GM23338 (cell line): ENCODE data around the gene MYRFL. TPM values are rescaled to one million over a fixed set of nuclear protein-coding genes. Genes with fewer than 3 reads are reported as not detected.
A peak's percentile ranks its signal among the peaks of the same experiment; 100 is the strongest.

Experiments used
- ATAC-seq: fragments of 200-7000 bp; cut with Tn5 transposase; 3 replicates; pipeline ENCODE4 v1.9.1; 2020
- DNase-seq: peaks from one replicate; pipeline ENCODE4 v3.0.0-alpha.2; 2015; ENCODE audit warnings: low spot score
- H2AFZ ChIP-seq: fragments of 200-600 bp; sonication (generic); 2 replicates; pipeline ENCODE4 v1.8.0; 2016; ENCODE audit warnings: antibody characterized with exemption, mild to moderate bottlenecking, moderate library complexity
- H3F3A ChIP-seq: fragments of 200-600 bp; sonication (generic); replicated peaks from 2 replicates; pipeline ENCODE4 v1.8.0; 2017; ENCODE audit warnings: antibody characterized with exemption, mixed run types, low read depth
- H3K27ac ChIP-seq: fragments of 200-600 bp; sonication (generic); 2 replicates; pipeline ENCODE4 v1.6.1; 2016; ENCODE audit warnings: low read depth
- H3K27me3 ChIP-seq: fragments of 200-600 bp; sonication (generic); 2 replicates; pipeline ENCODE4 v1.8.0; 2016; ENCODE audit warnings: mild to moderate bottlenecking, mixed run types, moderate library complexity; ENCODE audit not compliant: insufficient read depth
- H3K36me3 ChIP-seq: fragments of 200-600 bp; sonication (generic); 2 replicates; pipeline ENCODE4 v1.8.0; 2016; ENCODE audit warnings: mild to moderate bottlenecking; ENCODE audit not compliant: insufficient read depth
- H3K4me1 ChIP-seq: fragments of 200-600 bp; sonication (generic); 2 replicates; pipeline ENCODE4 v1.8.0; 2016; ENCODE audit warnings: mild to moderate bottlenecking, moderate library complexity; ENCODE audit not compliant: insufficient read depth
- H3K4me2 ChIP-seq: fragments of 200-600 bp; sonication (generic); 2 replicates; pipeline ENCODE4 v1.7.1; 2017; ENCODE audit warnings: mixed run types
- H3K4me3 ChIP-seq: fragments of 200-600 bp; sonication (generic); 2 replicates; pipeline ENCODE4 v1.6.1; 2016; ENCODE audit warnings: mixed run types
- H3K79me2 ChIP-seq: fragments of 200-600 bp; sonication (generic); replicated peaks from 2 replicates; pipeline ENCODE4 v1.8.0; 2017; ENCODE audit warnings: mild to moderate bottlenecking; ENCODE audit not compliant: insufficient read depth
- H3K9me2 ChIP-seq: fragments of 200-600 bp; sonication (generic); 2 replicates; pipeline ENCODE4 v1.8.0; 2017; ENCODE audit not compliant: insufficient read depth
- H4K20me1 ChIP-seq: fragments of 200-600 bp; sonication (generic); replicated peaks from 2 replicates; pipeline ENCODE4 v1.8.0; 2017; ENCODE audit warnings: mild to moderate bottlenecking; ENCODE audit not compliant: insufficient read depth
- H3K27ac Mint-ChIP-seq: 2 replicates; pipeline ENCODE4 v1.8.0; 2020; ENCODE audit warnings: inconsistent platforms, mild to moderate bottlenecking, moderate library complexity, mixed read lengths
- H3K27me3 Mint-ChIP-seq: 3 replicates; pipeline ENCODE4 v1.8.0; 2022; ENCODE audit warnings: low read depth, mild to moderate bottlenecking, moderate library complexity, mixed read lengths, inconsistent platforms; ENCODE audit not compliant: insufficient read depth, poor library complexity
- H3K36me3 Mint-ChIP-seq: 3 replicates; pipeline ENCODE4 v1.8.0; 2021; ENCODE audit warnings: low read depth, mild to moderate bottlenecking, inconsistent platforms, moderate library complexity, mixed read lengths
- H3K4me1 Mint-ChIP-seq: 3 replicates; pipeline ENCODE4 v1.8.0; 2020; ENCODE audit warnings: mild to moderate bottlenecking, inconsistent platforms, mixed read lengths
- H3K4me3 Mint-ChIP-seq: 3 replicates; pipeline ENCODE4 v1.8.0; 2021; ENCODE audit warnings: moderate library complexity, mild to moderate bottlenecking, inconsistent platforms, mixed read lengths
- H3K9me3 Mint-ChIP-seq: 3 replicates; pipeline ENCODE4 v1.8.0; 2020; ENCODE audit warnings: moderate library complexity, mild to moderate bottlenecking, inconsistent platforms, mixed read lengths
- CREB1 ChIP-seq: fragments of 250-450 bp; sonication (Bioruptor Pico); IDR thresholded peaks from 2 replicates; pipeline ENCODE4 v1.5.0; 2020; ENCODE audit warnings: low read depth, mild to moderate bottlenecking, moderate library complexity
- CTCF ChIP-seq, 2 experiments: fragments of 200-600 bp in 1 of 2; sonication (generic) in 1 of 2; conservative IDR thresholded peaks; 2 replicates each; pipeline versions ENCODE4 v1.5.1 to v1.6.1; 2016 to 2017; ENCODE audit warnings: antibody characterized with exemption in 2 of 2, low read depth in 2 of 2, mild to moderate bottlenecking in 2 of 2, moderate library complexity in 1 of 2
- ETS1 ChIP-seq: IDR thresholded peaks from 2 replicates; pipeline ENCODE4 v1.6.1; 2016; ENCODE audit warnings: antibody characterized with exemption
- EZH2 ChIP-seq: fragments of 200-600 bp; sonication (generic); IDR thresholded peaks from one replicate; pipeline ENCODE4 v1.8.0; 2017; ENCODE audit warnings: antibody characterized with exemption, mild to moderate bottlenecking, low read depth; ENCODE audit not compliant: unreplicated experiment
- EZH2phosphoT487 ChIP-seq: fragments of 200-600 bp; sonication (generic); IDR thresholded peaks from one replicate; pipeline ENCODE4 v1.8.1; 2018; ENCODE audit warnings: antibody characterized with exemption; ENCODE audit not compliant: unreplicated experiment
- JUNB ChIP-seq: IDR thresholded peaks from one replicate; pipeline ENCODE4 v1.6.1; 2016; ENCODE audit warnings: antibody characterized with exemption; ENCODE audit not compliant: unreplicated experiment
- NANOG ChIP-seq: IDR thresholded peaks from 2 replicates; pipeline ENCODE4 v1.6.1; 2016; ENCODE audit warnings: antibody characterized with exemption, borderline replicate concordance
- POLR2AphosphoS5 ChIP-seq: IDR thresholded peaks from 2 replicates; pipeline ENCODE4 v1.6.1; 2016; ENCODE audit warnings: antibody characterized with exemption, low read depth
- REST ChIP-seq: IDR thresholded peaks from one replicate; pipeline ENCODE4 v1.6.1; 2018; ENCODE audit warnings: antibody characterized with exemption; ENCODE audit not compliant: unreplicated experiment
- STAT1 ChIP-seq: IDR thresholded peaks from one replicate; pipeline ENCODE4 v1.6.1; 2016; ENCODE audit warnings: antibody characterized with exemption; ENCODE audit not compliant: unreplicated experiment
- ZNF114 ChIP-seq: fragments of 250-450 bp; sonication (Bioruptor Pico); IDR thresholded peaks from 2 replicates; pipeline ENCODE4 v1.5.0; 2020; ENCODE audit warnings: mild to moderate bottlenecking, moderate library complexity
- ZNF331 ChIP-seq: fragments of 250-450 bp; sonication (Bioruptor Pico); IDR thresholded peaks from 2 replicates; pipeline ENCODE4 v1.5.0; 2020; ENCODE audit warnings: low read depth, mild to moderate bottlenecking, moderate library complexity
- ZNF462 ChIP-seq: fragments of 250-450 bp; sonication (Bioruptor Pico); IDR thresholded peaks from 2 replicates; pipeline ENCODE4 v1.5.0; 2020; ENCODE audit warnings: mild to moderate bottlenecking, moderate library complexity
- polyA plus RNA-seq: library from polyadenylated mRNA; unstranded; fragments of >200 nt; fragmentation: Nextera tagmentation; extraction: Ambion mirVana; gene quantifications from 2 replicates; pipeline ENCODE4 v1.2.1, GENCODE V29; 2016
- total RNA-seq: library from RNA; depleted of rRNA; stranded (reverse); fragments of >200 nt; shearing (Covaris generic); gene quantifications from 2 replicates; pipeline ENCODE4 v1.2.3, GENCODE V29; 2014

Gene MYRFL
- total and polyA plus RNA-seq, 2 experiments from 2014 or later: 2.3 to 2.8 TPM

GRCh38 chr12:69886715-69887114, 61.7 kb downstream of the MYRFL start:
- peaks cover 4% of the 10 kb centered on the region for H3K27me3 Mint-ChIP-seq
- H3K36me3 Mint-ChIP-seq: no peaks in the 10 kb centered on the region
- H3K9me3 Mint-ChIP-seq: no peaks in the 10 kb centered on the region
- Histone ChIP-seq H3K4me2 (no peak overlapping the region), H3K27ac (no peak overlapping the region), H3F3A (no peaks in the 10 kb centered on the region), H3K4me1 (no peaks in the 10 kb centered on the region), H4K20me1 (no peaks in the 10 kb centered on the region), H3K36me3 (no peaks in the 10 kb centered on the region), H3K27me3 (no peaks in the 10 kb centered on the region), H3K79me2 (no peaks in the 10 kb centered on the region), H3K9me2 (peaks cover 5% of the 10 kb centered on the region), H2AFZ (peak overlapping the region; percentile 19; the same call in 1 of the 2 replicates), H3K4me3 (no peak overlapping the region)
- H3K27ac Mint-ChIP-seq: no peak overlapping the region
- ATAC-seq (no peak), DNase-seq (no peak)
- H3K4me1 Mint-ChIP-seq: no peaks in the 10 kb centered on the region; the same call in 2 of the 3 replicates
- no peak overlapping the region for H3K4me3 Mint-ChIP-seq
- TF ChIP-seq ZNF331 (CRISPR knock-in tag): no peak
- no peak for TF ChIP-seq ZNF462
- TF ChIP-seq ETS1: no peak
- no peak for TF ChIP-seq STAT1
- TF ChIP-seq EZH2: no peak
- no peak for TF ChIP-seq CTCF (conservative IDR thresholded peaks at IDR 0.05; ENCODE audit: low read depth in 2 of 2)
- TF ChIP-seq CREB1 (CRISPR knock-in tag): no peak
- no peak for TF ChIP-seq NANOG
- TF ChIP-seq POLR2AphosphoS5: no peak
- TF ChIP-seq JUNB: no peak
- no peak for TF ChIP-seq REST
- TF ChIP-seq EZH2phosphoT487: no peak
- TF ChIP-seq ZNF114 (CRISPR knock-in tag): no peak
